Endothelial cell (in vitro differentiated cells): ENCODE measurements around the gene SULT1A2. TPM values are rescaled to one million over a fixed set of nuclear protein-coding genes. Genes with fewer than 3 reads are reported as not detected.

Source experiments
- DNase-seq: peaks from one replicate; pipeline ENCODE4 v3.0.0; 2021; ENCODE audit warnings: low spot score
- H3K27ac Mint-ChIP-seq: one replicate; pipeline ENCODE4 v1.8.0; 2021; ENCODE audit warnings: mixed read lengths, inconsistent platforms; ENCODE audit not compliant: unreplicated experiment
- H3K27me3 Mint-ChIP-seq: one replicate; pipeline ENCODE4 v1.8.0; 2021; ENCODE audit warnings: mild to moderate bottlenecking, moderate library complexity, mixed read lengths, inconsistent platforms; ENCODE audit not compliant: unreplicated experiment
- H3K36me3 Mint-ChIP-seq: one replicate; pipeline ENCODE4 v1.8.0; 2021; ENCODE audit warnings: mild to moderate bottlenecking, low read depth, mixed read lengths, inconsistent platforms; ENCODE audit not compliant: unreplicated experiment
- H3K4me1 Mint-ChIP-seq: one replicate; pipeline ENCODE4 v1.8.0; 2021; ENCODE audit warnings: mild to moderate bottlenecking, mixed read lengths, inconsistent platforms; ENCODE audit not compliant: unreplicated experiment
- H3K4me3 Mint-ChIP-seq: one replicate; pipeline ENCODE4 v1.8.0; 2021; ENCODE audit warnings: mild to moderate bottlenecking, mixed read lengths, inconsistent platforms; ENCODE audit not compliant: unreplicated experiment
- H3K9me3 Mint-ChIP-seq: one replicate; pipeline ENCODE4 v1.8.0; 2021; ENCODE audit warnings: mixed read lengths, inconsistent platforms; ENCODE audit not compliant: unreplicated experiment
- CTCF ChIP-seq: fragments of 200-600 bp; sonication (generic); IDR thresholded peaks from one replicate; pipeline ENCODE4 v1.5.0; 2021; ENCODE audit warnings: antibody characterized with exemption; ENCODE audit not compliant: unreplicated experiment
- total RNA-seq: library from RNA; stranded (reverse); fragmentation: NEBNext Ultra II Directional; extraction: Animal tissue kit (Norgen Biotek cat#: 25700); gene quantifications from one replicate; pipeline ENCODE4 v1.2.1, GENCODE V29; 2021; ENCODE audit not compliant: unreplicated experiment

SULT1A2 gene
- total RNA-seq, 1 donor from 2014 or later = 2.8 TPM

- Mint-ChIP-seq H3K36me3 (peaks cover 5% of the 10 kb centered on the region), H3K9me3 (no peaks in the 10 kb centered on the region), H3K4me3 (no peak overlapping the region), H3K27me3 (peaks cover 2% of the 10 kb centered on the region), H3K27ac (no peak overlapping the region), H3K4me1 (peaks cover 24% of the 10 kb centered on the region)
- no peak for TF ChIP-seq CTCF
- no peak for DNase-seq
Observed at GRCh38 chr16:28574925-28575324, 21.9 kb downstream of the SULT1A2 start.

GRCh38 chr16:28573738-28574718 lies 22.8 kb downstream of the SULT1A2 start:
- no peak for TF ChIP-seq CTCF
- H3K9me3 Mint-ChIP-seq = no peaks in the 10 kb centered on the region
- peaks cover 24% of the 10 kb centered on the region for H3K4me1 Mint-ChIP-seq
- H3K27me3 Mint-ChIP-seq = peaks cover 2% of the 10 kb centered on the region
- peaks cover 5% of the 10 kb centered on the region for H3K36me3 Mint-ChIP-seq
- H3K4me3 Mint-ChIP-seq = no peak overlapping the region
- peak overlapping the region; percentile 72 for H3K27ac Mint-ChIP-seq
- DNase-seq = no peak

- Mint-ChIP-seq H3K4me1 (peaks cover 24% of the 10 kb centered on the region), H3K4me3 (peak overlapping the region; percentile 11), H3K9me3 (no peaks in the 10 kb centered on the region), H3K36me3 (peaks cover 5% of the 10 kb centered on the region), H3K27me3 (peaks cover 2% of the 10 kb centered on the region), H3K27ac (peak overlapping the region; percentile 45)
- TF ChIP-seq CTCF = no peak
- no peak for DNase-seq
Observed at GRCh38 chr16:28572696-28573510, 23.9 kb downstream of the SULT1A2 start.

GRCh38 chr16:28569968-28570752 lies 26.7 kb downstream of the SULT1A2 start:
- Mint-ChIP-seq H3K9me3 (peaks cover 5% of the 10 kb centered on the region), H3K36me3 (peaks cover 22% of the 10 kb centered on the region), H3K4me3 (no peak overlapping the region), H3K27me3 (peaks cover 2% of the 10 kb centered on the region), H3K27ac (no peak overlapping the region), H3K4me1 (peaks cover 24% of the 10 kb centered on the region)
- DNase-seq = no peak
- TF ChIP-seq CTCF = no peak
